Mesenteric fat pad (tissue), 1 donor: ENCODE results near the gene LTBR. TPM values are rescaled to one million over a fixed set of nuclear protein-coding genes. Genes with fewer than 3 reads are reported as not detected.

ENCODE experiments used
- DNase-seq: peaks from one replicate; pipeline ENCODE4 v3.0.0-alpha.2; 2020; ENCODE audit warnings: low spot score
- total RNA-seq: library from RNA; stranded (reverse); fragmentation: NEBNext Ultra II Directional; extraction: Animal tissue kit (Norgen Biotek cat#: 25700); gene quantifications from one replicate; pipeline ENCODE4 v1.2.1, GENCODE V29; 2021
- donor health status: DM: yes; HTN: yes; CAD: no.

LTBR gene
- total RNA-seq, 1 donor from 2014 or later = 161 TPM

DNA sequence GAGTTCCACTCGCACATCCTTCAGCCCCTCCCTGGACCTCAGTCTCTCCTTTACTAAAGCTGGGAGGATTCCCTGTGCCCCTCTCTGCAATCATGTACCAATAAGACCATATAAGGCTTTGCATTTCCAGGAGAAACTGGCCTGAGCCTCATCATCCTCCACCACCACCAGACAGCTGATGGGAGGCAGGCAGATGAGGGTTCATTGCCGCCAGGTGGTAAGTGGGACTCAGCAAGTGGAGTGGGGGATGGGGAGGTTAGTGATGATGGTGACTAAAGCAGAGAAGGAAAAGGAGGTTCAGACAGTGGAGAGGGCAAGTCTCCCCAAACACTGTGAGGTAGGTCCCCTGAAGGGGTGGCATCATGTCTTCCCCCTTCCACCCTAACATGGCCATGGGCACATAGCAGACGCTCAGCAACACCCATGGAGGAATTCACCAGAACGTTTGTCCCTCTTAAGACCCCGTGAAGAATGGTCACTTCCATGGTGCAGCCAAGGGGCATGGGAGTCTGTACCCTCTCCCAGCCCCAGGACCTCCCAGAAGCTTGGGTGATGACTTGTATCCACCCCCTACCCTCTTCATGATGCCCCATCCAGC lies 37.6 kb upstream of the LTBR start:
- no peak for DNase-seq

DNA sequence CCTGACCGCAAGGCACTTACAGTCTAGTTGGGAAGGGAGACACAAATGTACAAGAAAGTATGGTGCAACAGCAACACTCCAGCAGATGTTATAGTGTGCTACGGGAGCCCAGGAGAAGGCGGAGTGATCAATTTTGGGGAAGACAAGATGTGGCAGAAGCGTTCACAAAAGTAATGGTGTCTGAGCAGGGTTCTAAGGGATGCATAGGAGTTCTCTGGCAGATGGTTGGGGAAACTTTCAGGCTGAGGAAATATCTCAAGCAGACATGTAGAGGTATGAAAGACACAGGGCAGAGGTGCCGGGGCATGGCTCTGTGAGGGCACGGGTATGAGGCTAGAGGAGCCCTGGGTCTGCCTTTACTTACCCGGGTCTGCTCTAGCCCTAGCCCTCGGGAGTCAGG lies 37.0 kb upstream of the LTBR start:
- no peak for DNase-seq

DNA sequence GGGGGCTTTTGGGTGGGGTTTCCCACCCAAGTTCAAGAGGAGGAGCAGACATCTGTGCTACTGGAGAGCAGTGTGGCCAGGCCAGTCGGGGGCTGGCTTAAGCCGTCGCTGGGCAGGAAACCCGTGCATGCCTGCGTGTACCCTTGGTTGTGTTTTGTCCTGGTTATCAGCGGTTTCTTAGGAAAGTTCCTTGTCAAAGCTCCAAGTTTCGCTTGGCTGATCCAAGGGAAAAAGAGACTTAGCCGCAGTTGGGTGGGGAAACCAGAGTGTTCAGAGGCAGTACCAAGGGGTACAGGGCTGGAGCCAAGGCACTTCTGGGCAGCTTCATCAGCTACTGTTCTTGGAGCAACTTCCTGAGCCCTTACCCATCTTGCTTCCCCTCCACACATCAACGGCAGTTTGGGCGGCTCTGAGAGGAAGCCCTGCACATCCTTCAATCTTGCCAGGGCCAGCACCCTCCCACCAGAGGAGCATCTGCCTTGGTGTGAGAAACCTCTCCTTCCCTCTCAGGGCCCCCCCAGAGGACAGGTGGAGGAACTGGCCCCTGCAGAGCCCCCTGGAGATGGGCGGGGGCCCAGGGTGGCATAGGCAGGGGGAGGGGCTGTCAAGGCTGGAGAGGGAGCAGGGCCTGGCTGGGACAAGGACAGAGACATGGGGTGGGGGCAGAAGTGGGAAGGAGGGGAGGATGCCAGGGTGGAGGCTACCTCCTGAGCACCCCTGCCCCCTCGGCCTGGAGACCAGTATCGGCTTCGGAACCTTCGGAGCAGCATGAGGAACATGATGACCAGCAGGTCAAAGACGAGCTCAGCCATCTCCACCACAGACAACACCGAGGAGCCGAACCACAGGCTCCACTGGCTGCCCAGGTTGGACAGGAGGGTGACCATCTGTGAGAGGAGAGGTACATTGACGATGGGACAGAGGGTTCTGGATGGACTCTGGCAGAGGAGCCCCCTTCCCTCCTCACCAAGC lies 36.3 kb upstream of the LTBR start:
- no peak for DNase-seq

DNA sequence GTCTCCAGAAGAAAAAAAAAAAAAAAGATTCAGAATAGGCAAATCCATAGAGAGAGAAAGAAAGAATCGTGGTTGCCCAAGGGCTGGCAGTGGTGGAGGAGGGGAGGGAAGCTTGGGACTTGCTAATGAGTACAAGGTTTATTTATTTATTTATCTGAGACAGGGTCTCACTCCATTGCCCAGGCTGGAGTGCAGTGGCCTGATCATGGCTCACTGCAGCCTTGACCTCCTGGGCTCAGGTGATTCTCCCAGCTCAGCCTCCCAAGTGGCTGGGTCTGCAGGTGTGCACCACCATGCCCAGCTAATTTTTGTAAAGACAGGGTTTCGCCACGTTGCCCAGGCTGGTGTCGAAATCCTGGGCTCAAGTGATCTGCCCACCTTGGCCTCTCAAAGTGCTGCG lies 32.3 kb upstream of the LTBR start:
- DNase-seq = no peak

DNA sequence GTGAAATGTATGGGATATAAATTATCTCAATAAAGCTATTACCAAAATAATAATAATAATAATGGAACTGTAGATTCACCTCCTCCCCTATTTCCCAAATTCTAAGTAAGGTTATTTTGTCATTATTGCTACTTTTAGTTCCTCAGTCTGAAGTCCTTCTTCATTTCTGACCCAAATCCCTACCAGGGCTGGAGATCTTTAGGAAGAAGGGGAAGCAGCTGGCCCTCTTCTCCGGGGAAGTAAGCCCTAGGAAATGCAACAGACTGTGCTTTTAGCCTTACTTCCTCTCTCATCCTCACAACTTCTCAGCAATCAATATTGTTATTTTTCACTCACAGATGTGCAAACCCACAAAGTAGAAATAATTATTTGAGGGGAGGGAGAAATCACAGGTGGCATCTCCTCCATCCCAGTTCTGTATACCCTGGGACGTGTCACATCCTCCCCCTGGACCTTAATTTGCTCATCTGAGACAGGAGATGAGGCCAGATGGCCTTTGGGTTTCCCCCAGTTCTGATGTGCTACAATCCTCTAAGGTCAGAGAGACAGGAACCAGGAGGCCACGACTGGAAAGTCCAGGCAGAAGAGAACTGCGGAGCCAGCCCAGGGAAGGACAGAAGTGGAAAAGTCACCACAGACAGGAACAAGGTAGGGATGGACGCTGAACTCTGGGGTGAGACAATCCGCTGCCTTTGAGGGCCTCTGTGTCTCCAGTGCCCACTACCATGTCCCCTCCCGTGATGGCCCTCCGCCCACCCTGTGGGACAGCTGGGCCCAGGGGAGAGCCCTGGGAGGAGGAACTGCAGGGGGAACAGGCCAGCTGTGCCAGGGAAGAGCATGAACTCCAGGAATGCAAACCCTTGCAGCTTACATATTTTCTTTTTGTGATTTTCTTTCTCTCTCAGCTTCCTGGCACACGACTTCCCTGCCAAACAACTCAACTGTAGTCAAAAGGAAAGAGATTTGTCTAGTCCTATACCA lies 31.5 kb upstream of the LTBR start:
- no peak for DNase-seq

DNA sequence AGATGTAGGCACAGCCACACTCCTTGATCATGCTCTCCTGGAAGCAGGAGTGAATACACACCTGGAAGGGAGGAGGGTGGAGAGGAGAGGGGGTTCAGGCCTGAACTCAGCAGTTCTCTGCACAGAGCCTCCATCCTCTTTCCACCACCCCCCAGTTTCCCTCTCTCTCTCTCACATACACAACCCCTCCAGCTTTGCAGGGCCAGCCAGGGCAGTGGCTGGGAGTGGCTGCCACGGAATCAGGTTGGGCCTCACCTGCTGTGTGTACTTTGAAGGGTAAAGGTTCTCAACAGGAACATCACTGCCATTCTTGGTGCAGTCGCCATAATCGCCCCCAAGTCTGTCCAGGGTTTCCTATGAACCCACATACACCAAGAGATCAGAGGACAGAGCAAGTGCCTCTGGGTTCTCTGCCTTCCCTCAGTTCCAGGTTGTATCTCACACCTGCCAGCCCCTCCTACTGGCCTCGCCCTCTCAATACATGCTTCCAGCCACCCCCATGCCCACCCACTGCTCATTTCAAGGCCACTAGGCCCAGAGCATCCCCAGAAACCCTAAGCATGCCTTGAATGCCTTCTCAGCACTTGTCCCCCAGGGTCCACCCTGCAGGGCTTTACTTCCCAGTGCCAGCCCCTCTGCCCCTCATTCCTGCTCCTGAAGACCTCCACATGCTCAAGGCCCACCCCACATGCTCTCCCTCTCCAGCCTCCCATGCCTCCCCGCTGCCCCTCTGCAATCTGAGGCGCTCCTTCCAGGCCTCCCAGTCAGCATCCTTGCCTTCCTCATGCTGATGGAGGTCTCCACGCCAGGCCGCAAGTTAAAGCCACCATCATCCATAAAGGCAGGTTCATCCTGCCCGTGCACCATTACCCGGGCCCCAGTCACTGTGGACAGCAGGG lies 29.2 kb upstream of the LTBR start:
- DNase-seq = no peak

DNA sequence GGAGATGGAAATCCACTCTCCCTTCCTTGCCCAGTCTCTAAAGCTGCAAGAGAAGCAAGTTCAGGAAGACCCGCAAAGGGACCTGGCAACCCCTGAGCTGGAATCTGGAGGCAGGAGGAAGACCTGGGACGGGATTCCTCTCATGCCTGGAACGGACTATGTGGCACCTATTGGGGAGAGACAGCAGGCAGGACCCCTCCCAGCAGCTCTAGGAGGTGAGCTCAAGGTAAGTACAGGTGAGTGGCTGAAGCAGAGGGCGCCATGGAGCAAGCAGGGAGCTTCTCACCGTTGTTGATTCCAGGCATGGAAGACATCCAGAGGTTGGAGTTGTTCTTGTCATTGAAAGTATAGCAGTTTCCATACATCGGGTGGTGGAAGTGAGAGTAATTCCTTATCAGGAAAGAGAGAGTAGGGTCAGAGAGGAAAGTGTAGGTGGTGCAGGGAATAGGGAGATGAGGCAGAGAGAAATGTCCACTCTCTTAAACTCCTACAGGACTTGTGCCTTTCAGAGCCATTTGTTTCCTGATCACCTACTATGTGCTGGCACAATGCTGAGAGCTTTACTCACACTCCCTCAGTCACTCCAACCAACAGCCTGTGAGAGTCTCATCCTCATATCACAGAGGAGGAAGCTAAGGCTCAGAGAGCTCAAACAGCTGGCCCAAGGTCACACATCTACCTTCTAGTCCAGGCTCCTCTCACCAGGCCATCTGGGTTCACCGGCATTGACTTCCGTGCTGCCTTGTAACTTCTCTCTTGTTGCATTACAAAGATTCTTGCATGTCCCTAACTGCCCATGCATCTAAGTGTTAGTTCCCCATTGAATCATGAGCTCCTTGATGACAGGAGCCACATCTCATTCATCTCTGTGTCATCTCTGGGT lies 28.2 kb upstream of the LTBR start:
- no peak for DNase-seq

DNA sequence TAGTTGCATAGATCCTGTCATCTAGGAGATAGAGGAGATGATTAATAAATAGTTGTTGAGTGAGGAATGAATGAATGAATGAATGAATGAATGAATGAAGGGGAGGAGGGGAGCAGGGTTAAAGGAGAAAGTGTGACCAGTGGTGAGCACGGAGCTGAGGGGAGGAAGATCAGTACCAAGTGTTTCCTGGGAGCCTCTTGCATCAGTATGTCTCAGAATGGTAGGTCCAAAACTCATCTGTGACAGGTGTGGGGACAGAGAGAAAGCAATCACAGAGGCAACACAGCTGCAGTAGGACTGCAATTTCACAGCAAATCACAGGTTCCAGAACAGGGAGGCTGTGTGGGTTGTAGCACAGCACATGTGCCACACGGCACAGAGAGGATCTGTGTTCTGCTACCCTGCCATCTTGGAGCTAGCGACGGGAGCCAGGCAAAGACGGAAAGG lies 27.6 kb upstream of the LTBR start:
- no peak for DNase-seq

DNA sequence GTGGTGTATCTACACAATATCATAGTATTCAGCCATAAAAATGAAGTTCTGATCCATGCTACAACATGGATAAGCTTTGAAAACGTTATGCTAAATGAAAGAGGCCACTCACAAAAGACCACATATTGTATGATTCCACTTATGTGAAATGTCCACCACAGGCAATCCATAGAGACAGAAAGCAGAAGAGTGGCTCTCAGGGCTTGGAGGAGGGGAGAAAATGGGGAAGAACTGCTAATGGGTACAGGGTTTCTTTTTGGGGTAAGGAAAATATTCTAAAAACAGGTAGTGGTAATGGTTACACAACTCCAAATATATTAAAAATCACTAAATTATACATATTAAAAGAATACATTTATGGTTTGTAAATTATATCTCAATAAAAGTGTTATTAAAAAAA lies 25.1 kb upstream of the LTBR start:
- no peak for DNase-seq

DNA sequence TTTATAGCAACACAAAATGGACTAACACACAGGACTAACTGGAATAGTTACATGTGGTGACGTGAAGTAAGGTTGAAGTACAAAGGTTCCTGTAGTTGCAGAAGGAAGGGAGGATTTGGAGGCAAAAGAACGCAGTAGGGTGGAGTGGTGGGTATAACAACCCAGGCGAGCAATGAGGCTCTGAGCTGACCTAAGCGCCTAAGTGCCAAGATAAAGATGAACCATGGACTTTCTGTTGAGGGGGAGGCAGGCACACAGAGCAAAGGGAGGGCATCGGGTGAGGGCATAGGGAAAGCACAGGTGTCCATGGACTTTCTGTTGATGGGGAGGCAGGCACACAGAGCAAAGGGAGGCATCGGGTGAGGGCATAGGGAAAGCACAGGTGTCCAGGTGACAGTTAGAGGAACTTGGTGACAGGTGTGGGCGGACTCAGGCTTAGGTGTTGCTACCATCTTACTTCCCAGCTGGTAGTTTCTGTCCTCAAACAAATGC lies 23.8 kb upstream of the LTBR start:
- no peak for DNase-seq

DNA sequence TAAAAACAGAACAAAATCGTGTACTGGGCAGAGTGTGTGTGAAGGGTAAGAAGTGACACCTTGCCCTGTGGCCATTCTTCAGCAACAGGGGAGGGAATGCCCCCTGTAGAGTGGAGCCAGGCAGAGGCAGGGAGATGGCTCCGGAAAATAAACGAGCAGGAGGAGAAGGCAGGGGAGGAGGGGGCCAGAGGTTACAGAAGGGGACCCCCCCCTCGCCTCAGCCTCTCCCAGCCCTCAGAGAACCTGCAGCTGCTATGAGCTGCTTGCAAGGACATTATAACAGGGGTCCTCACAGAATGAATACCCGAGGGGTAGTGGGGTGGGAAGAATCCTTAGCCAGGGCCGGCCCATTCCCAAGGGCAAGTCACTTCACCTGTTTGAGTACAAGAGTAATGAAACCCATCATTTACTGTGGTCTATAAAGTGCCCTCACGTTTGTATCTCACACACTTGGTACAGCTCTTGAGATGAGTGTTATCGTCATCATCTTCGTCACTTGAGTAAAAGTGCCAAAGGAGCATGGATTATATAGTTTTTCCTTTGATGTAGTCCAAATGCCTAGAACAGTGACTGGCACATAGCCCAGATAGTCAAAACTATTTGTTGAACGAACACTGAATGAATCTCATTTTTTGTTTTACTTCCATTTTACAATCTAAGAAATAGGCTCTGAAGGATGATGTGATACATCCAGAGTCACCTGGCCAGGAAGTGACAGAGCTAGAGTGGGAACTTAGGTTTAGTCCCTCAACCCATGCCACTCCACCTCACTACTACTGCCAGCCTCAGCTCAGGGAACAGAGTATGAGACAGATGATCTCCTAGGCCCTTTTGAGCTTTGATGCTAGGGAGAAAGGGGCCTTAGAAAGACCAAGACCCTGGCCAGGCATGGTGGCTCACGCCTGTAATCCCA lies 23.1 kb upstream of the LTBR start:
- DNase-seq = no peak

DNA sequence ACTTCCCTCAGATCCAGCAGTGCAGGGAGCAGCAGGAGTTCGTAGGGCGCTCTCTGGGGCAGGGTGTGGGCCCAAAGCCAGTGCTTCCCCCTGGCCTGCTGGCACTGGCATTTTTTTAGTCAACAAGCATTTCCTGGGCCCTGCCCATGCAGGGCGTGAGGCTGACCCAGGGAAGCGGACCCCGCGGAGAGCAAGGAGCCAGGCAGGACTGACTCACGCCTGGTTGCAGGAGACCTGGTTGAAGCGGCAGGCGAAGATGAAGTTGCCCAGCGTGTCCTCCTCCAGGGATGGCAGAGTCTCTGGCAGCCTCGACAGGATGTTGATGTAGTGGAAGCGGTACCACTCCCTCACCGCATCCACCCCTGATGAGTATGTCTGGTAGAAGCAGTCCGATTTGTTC lies 22.1 kb upstream of the LTBR start:
- no peak for DNase-seq

DNA sequence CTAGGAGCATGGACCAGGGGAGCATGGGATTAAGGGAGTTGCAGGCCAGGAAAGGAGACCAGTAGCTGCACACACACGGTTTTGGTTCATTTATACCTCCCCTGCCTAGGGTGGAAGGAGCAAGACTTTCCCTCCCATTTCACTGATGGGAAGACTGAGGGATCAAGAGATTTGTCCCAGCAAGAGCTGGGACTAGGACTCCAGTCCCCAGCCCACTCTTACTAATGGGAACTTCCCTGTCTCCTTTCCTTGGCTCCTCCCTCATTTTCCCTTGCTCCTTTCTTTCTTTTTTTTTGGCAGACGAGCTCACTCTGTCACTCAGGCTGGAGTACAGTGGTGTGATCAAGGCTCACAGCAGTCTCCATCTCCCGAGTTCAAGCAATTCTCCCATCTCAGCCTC lies 21.6 kb upstream of the LTBR start:
- DNase-seq = no peak

DNA sequence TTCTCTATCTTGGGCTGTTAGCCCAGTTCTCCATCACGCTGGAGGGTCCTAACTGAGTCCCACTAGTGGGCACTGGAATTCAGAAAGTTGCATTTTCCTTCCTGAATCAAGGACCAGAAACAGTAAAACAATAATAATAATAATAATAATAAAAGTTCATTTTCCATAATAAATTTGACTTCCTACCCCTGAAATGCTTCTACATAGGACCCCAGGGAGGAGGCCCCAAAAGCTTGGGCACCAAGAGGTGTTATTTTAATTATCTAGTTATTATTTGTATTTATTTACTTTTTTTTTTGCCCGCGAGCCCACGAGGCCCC lies 21.0 kb upstream of the LTBR start:
- no peak for DNase-seq

DNA sequence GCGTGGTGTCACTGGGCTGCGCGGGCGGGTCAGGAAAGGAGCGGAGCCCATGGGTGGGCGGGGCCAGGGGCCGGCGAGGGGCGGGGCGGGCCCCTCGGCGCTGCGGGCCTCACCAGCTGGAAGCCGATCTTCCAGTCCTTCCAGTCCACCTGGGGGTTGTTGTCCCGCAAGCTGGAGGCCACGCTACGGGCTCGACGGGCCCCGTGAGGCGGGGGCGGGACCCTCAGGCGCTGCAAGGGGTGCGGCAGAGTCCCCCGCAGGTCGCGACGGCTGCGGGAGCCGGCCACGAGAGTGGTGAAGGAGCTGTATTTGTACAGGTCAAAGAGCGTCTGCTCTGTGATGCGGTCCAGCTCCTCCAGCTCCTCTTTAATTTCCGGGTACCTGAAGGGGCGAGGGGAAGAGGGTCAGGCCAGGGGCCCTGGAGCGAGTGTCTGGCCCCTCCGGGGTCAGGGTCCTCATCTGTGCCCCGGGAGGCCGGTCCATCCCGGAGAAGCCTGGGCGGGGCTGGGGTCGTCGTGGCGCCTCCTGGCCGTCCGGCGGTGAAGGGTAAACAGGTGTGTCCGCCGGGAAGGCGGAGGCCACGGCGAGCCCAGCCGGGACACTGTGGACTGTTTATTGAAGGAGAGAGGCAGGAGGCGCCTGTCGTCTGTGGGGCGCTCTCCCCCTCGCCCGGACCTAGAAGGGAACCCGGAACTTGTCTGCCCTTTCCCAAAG lies 20.5 kb upstream of the LTBR start:
- DNase-seq = no peak

DNA sequence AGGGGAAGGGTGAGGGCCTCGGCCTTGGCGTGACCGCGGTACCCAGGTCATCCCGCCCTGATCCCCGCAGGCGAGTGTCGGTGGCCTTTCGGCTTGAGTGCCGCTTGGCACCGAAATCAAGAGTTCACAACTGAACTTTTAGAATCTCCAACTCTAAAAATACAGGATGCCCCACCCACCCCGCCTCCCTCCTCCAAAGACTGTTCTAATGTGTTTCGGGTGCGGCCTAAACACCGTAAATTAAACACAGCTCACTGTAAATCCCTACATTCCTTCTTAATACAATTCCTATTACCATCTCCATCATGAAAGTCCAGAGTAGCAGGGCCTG lies 20.0 kb upstream of the LTBR start:
- no peak for DNase-seq

DNA sequence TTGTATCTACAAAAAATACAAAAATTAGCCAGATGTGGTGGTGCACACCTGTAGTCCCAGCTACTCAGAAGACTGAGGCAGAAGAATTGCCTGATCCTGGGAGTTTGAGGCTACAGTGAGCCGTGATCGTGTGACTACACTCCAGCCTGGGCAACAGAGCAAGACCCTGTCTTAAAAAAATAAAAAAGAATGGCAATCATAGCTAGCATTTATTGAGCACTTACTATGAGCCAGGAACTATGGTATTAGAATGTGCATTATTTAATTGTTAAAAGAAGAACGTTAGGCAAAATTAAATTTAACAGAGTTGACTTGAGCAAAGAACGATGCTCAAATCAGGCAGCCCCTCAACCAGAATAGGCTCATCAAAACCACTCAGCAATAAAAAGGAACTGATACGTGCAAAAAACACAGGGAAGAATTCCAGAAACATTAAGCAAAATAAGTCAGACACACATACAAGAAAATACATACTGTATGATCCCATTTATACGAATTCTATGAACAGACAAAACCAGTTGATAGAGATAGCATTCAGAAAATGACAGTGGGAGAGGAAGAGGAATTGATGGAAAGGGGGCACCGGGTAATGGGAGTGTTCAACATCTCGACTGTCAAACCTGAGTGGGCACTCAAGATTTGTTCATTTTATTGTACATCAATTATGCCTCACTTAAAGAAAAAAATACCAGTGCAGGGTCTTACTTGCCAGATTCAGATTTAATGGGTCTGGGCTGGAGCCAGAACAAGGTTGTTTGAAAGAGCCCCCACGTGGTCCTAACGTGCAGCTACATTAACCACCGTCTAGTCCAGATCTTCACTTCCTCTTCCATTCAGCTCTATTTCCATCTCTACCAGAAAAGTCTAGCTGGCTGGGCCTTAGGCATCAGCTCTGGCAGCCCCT lies 16.6 kb upstream of the LTBR start:
- DNase-seq = no peak
